HCT116 (cell line): ENCODE data around the gene KRTAP16-1. TPM values are rescaled to one million over a fixed set of nuclear protein-coding genes. Genes with fewer than 3 reads are reported as not detected.

Source experiments
- ATAC-seq: fragments of 200-7000 bp; cut with Tn5 transposase; 2 replicates; pipeline ENCODE4 v1.9.1; 2020; ENCODE audit warnings: mild to moderate bottlenecking, moderate library complexity
- BruUV-seq: library from RNA; stranded (reverse); fragments of 400-500 nt; replicated peaks from 2 replicates; lab custom pipeline; 2021; lab: Mats Ljungman, UMichigan
- CTCF ChIA-PET: fragments of 300-600 bp; sonication (Branson Sonifier 250); formaldehyde crosslinking; loops from one replicate; lab custom pipeline; 2021; ENCODE audit warnings: antibody characterized with exemption; lab: Charles Lee
- POLR2A ChIA-PET: fragments of 300-600, 350-600 bp; sonication (Branson Sonifier 250); formaldehyde crosslinking; loops from one replicate; lab custom pipeline; 2021; ENCODE audit warnings: antibody characterized with exemption; lab: Charles Lee
- RAD21 ChIA-PET, 2 experiments: fragments of 300-600 bp; sonication (Branson Sonifier 250); formaldehyde crosslinking; loops; one replicate each; lab custom pipeline; 2023; ENCODE audit warnings: low total read pairs in 2 of 2; ENCODE audit not compliant: uncharacterized antibody in 2 of 2, unreplicated experiment in 2 of 2, low non-redundant PET in 1 of 2; lab: Charles Lee
- DNase-seq: peaks from one replicate; pipeline ENCODE4 v3.0.0-alpha.2; 2010; ENCODE audit warnings: low read depth, low spot score
- H2AFZ ChIP-seq: fragments of 200-600 bp; shearing (Covaris generic), sonication (generic); 2 replicates; pipeline ENCODE4 v1.6.1; 2017; ENCODE audit warnings: low read depth, mixed run types, mixed read lengths, antibody characterized with exemption, low read length; ENCODE audit not compliant: poor library complexity, severe bottlenecking
- H3K27ac ChIP-seq: 2 replicates; pipeline ENCODE4 v1.5.1; 2012; ENCODE audit warnings: low read depth, low read length
- H3K27me3 ChIP-seq: fragments of 200-600 bp; sonication (generic); 2 replicates; pipeline ENCODE4 v1.6.1; 2016; ENCODE audit warnings: mixed run types, low read length, mixed read lengths; ENCODE audit not compliant: insufficient read depth
- H3K36me3 ChIP-seq, 2 experiments: fragments of 200-500 bp in 1 of 2; fragments of 200-600 bp in 1 of 2; sonication (Bioruptor generic) in 1 of 2; sonication (generic) in 1 of 2; 2 replicates each; pipeline versions ENCODE4 v1.5.1 to v1.6.1; 2014 to 2016; ENCODE audit warnings: low read length in 2 of 2, inconsistent platforms in 1 of 2, mixed read lengths in 1 of 2, mixed run types in 1 of 2; ENCODE audit not compliant: insufficient read depth in 2 of 2, control insufficient read depth in 1 of 2
- H3K4me1 ChIP-seq, 2 experiments: fragments of 200-600 bp in 1 of 2; sonication (generic) in 1 of 2; 2 replicates each; pipeline versions ENCODE4 v1.5.1 to v1.6.1; 2012 to 2017; ENCODE audit warnings: low read length in 2 of 2, inconsistent platforms in 1 of 2, mild to moderate bottlenecking in 1 of 2, mixed read lengths in 1 of 2, mixed run types in 1 of 2, moderate library complexity in 1 of 2; ENCODE audit not compliant: insufficient read depth in 2 of 2, control insufficient read depth in 1 of 2
- H3K4me2 ChIP-seq: fragments of 200-600 bp; sonication (generic); 2 replicates; pipeline ENCODE4 v1.6.1; 2017; ENCODE audit warnings: mixed run types, low read length, mixed read lengths
- H3K4me3 ChIP-seq, 2 experiments: fragments of 200-600 bp in 1 of 2; sonication (generic) in 1 of 2; replicated peaks in 1 of 2; 2 replicates each; pipeline ENCODE4 v1.5.1; 2011 to 2016; ENCODE audit warnings: low read length in 2 of 2, control low read depth in 1 of 2, low read depth in 1 of 2, mild to moderate bottlenecking in 1 of 2, mixed read lengths in 1 of 2, mixed run types in 1 of 2
- H3K79me2 ChIP-seq: fragments of 200-600 bp; sonication (generic); 2 replicates; pipeline ENCODE4 v1.6.1; 2017; ENCODE audit warnings: mild to moderate bottlenecking, mixed run types, low read length, moderate library complexity, mixed read lengths; ENCODE audit not compliant: insufficient read depth
- H3K9ac ChIP-seq: fragments of 200-600 bp; sonication (generic); 2 replicates; pipeline ENCODE4 v1.6.1; 2016; ENCODE audit warnings: low read length, mixed read lengths
- H3K9me2 ChIP-seq: fragments of 200-600 bp; sonication (generic), shearing (Covaris generic); 2 replicates; pipeline ENCODE4 v1.6.1; 2017; ENCODE audit warnings: mixed run types, mild to moderate bottlenecking, moderate library complexity; ENCODE audit not compliant: insufficient read depth
- H3K9me3 ChIP-seq, 2 experiments: fragments of 200-500 bp in 1 of 2; fragments of 200-600 bp in 1 of 2; sonication (Bioruptor generic) in 1 of 2; sonication (generic) in 1 of 2; 2 replicates each; pipeline ENCODE4 v1.6.1; 2014 to 2017; ENCODE audit warnings: low read length in 2 of 2, mixed read lengths in 2 of 2, inconsistent platforms in 1 of 2, low read depth in 1 of 2, mild to moderate bottlenecking in 1 of 2, mixed run types in 1 of 2, moderate library complexity in 1 of 2; ENCODE audit not compliant: control insufficient read depth in 1 of 2, insufficient read depth in 1 of 2
- H4K20me1 ChIP-seq: fragments of 200-600 bp; sonication (generic), shearing (Covaris generic); 2 replicates; pipeline ENCODE4 v1.6.1; 2017; ENCODE audit warnings: mixed run types, mild to moderate bottlenecking, moderate library complexity; ENCODE audit not compliant: insufficient read depth
- CBX3 ChIP-seq: IDR thresholded peaks from 2 replicates; pipeline ENCODE4 v1.6.1; 2012; ENCODE audit warnings: low read depth
- CEBPB ChIP-seq: IDR thresholded peaks from 2 replicates; pipeline ENCODE4 v1.6.1; 2012; ENCODE audit warnings: low read depth
- EGR1 ChIP-seq: IDR thresholded peaks from 2 replicates; pipeline ENCODE4 v1.6.1; 2012; ENCODE audit warnings: low read depth
- ELF1 ChIP-seq: IDR thresholded peaks from 2 replicates; pipeline ENCODE4 v1.6.1; 2012; ENCODE audit warnings: low read depth, borderline replicate concordance
- EZH2 ChIP-seq: fragments of 200-600 bp; sonication (generic); IDR thresholded peaks from 2 replicates; pipeline ENCODE4 v1.6.1; 2017; ENCODE audit warnings: antibody characterized with exemption, mixed run types
- REST ChIP-seq: IDR thresholded peaks from 2 replicates; pipeline ENCODE4 v1.6.1; 2012; ENCODE audit warnings: low read depth
- TCF7L2 ChIP-seq: IDR thresholded peaks from 2 replicates; pipeline ENCODE4 v1.7.0; 2011; ENCODE audit warnings: borderline replicate concordance, inconsistent platforms; ENCODE audit not compliant: insufficient read depth, insufficient read length; ENCODE audit errors: extremely low read depth
- ZNF274 ChIP-seq: fragments of 200-500 bp; sonication (Bioruptor generic); IDR thresholded peaks from 2 replicates; pipeline ENCODE4 v1.6.1; 2014; ENCODE audit warnings: mild to moderate bottlenecking, low read depth, low read length, inconsistent platforms
- intact Hi-C: fragments of 100-400 bp; cut with micrococcal nuclease; formaldehyde crosslinking; loops from 2 replicates; pipeline ENCODE4 v1.10.0; 2022
- total RNA-seq: library from RNA; stranded (reverse); gene quantifications from one replicate; pipeline ENCODE4 v1.2.1, GENCODE V29; 2021; ENCODE audit not compliant: unreplicated experiment

KRTAP16-1 gene
- total RNA-seq, 1 experiment from 2014 or later, result not detected

- intact Hi-C loops, result no loop called here
- DNase-seq, result no peak
- ChIA-PET POLR2A (no interaction called here), RAD21 (no interaction called here), CTCF (no interaction called here)
- TF ChIP-seq EZH2, result no peak
- no peak for TF ChIP-seq ELF1
- no peak for TF ChIP-seq CEBPB
- no peak for TF ChIP-seq EGR1
- no peak for TF ChIP-seq TCF7L2
- TF ChIP-seq CBX3, result no peak
- no peak for TF ChIP-seq ZNF274
- TF ChIP-seq REST, result no peak
- Histone ChIP-seq H3K27ac (no peak overlapping the region), H3K9ac (no peak overlapping the region), H2AFZ (no peak overlapping the region), H4K20me1 (no peaks in the 10 kb centered on the region), H3K79me2 (no peaks in the 10 kb centered on the region), H3K4me1 (no peaks in the 10 kb centered on the region), H3K9me3 (peaks cover 3 to 9% of the 10 kb centered on the region in 2 experiments; a peak in 1 of 4 replicates), H3K9me2 (no peaks in the 10 kb centered on the region), H3K4me3 (no peak overlapping the region), H3K27me3 (no peaks in the 10 kb centered on the region), H3K4me2 (no peak overlapping the region), H3K36me3 (no peaks in the 10 kb centered on the region)
- no TSS peak for BruUV-seq
- ATAC-seq, result no peak
Measured at GRCh38 chr17:41343029-41343428, 33.9 kb upstream of the KRTAP16-1 start.
